Stimulated activated naive B cell treated with anti-CD40 and anti-IgM and Interleukin-4, amounts not matched to agents 10 μg/mL and 1 μg/mL and 100 μg/mL, for 72 hours (primary cell): ENCODE data around the gene MIF4GD.
"Not testable (repeated sequence)": the region's sequence is repeated elsewhere in the genome, so short reads cannot be mapped to it uniquely, and the experiment has no call there.

Experiments used
- ATAC-seq, 2 donors: fragments of 150-1000 bp; cut with Tn5 transposase; replicated peaks; 2 replicates each; pipeline ENCODE4 v1.10.0; 2021; ENCODE audit warnings: moderate library complexity in 1 of 2
- DNase-seq: peaks from one replicate; pipeline ENCODE4 v3.0.0; 2021
- H3K27ac Mint-ChIP-seq: one replicate; pipeline ENCODE4 v1.8.0; 2022; ENCODE audit warnings: mild to moderate bottlenecking, mixed read lengths
- H3K27me3 Mint-ChIP-seq, 2 donors: one replicate each; pipeline ENCODE4 v1.8.0; 2022; ENCODE audit warnings: mixed read lengths in 2 of 2
- H3K36me3 Mint-ChIP-seq, 2 donors: one replicate each; pipeline ENCODE4 v1.8.0; 2022; ENCODE audit warnings: mixed read lengths in 2 of 2, mild to moderate bottlenecking in 1 of 2
- H3K4me1 Mint-ChIP-seq, 2 donors: one replicate each; pipeline ENCODE4 v1.8.0; 2022; ENCODE audit warnings: mixed read lengths in 2 of 2, mild to moderate bottlenecking in 1 of 2
- H3K4me3 Mint-ChIP-seq, 2 donors: one replicate each; pipeline ENCODE4 v1.8.0; 2022; ENCODE audit warnings: mild to moderate bottlenecking in 2 of 2, mixed read lengths in 2 of 2, moderate library complexity in 1 of 2
- H3K9me3 Mint-ChIP-seq, 2 donors: one replicate each; pipeline ENCODE4 v1.8.0; 2022; ENCODE audit warnings: mixed read lengths in 2 of 2, mild to moderate bottlenecking in 1 of 2

Gene MIF4GD

GRCh38 chr17:75300280-75300679 is 29.2 kb upstream of the MIF4GD start:
- H3K9me3 Mint-ChIP-seq: peaks cover 2 to 4% of the 10 kb centered on the region in 2 donors
- H3K27me3 Mint-ChIP-seq: no peaks in the 10 kb centered on the region
- peaks cover 18 to 57% of the 10 kb centered on the region in 2 donors for H3K4me1 Mint-ChIP-seq
- H3K27ac Mint-ChIP-seq: no peak overlapping the region
- H3K36me3 Mint-ChIP-seq: peaks cover 38% of the 10 kb centered on the region in 2 donors
- no peak for ATAC-seq
- no peak for DNase-seq
- no peak overlapping the region for H3K4me3 Mint-ChIP-seq

- H3K36me3 Mint-ChIP-seq: peaks cover 9 to 12% of the 10 kb centered on the region in 2 donors
- H3K4me3 Mint-ChIP-seq: peak overlapping the region; percentile 69 to 77
- H3K4me1 Mint-ChIP-seq: peaks cover 19 to 66% of the 10 kb centered on the region in 2 donors
- peaks cover 0 to 3% of the 10 kb centered on the region in 2 donors for H3K9me3 Mint-ChIP-seq
- peak overlapping the region; percentile 98 for H3K27ac Mint-ChIP-seq
- peak; percentile 80 to 83 for ATAC-seq
- DNase-seq: peak; percentile 82
- H3K27me3 Mint-ChIP-seq: no peaks in the 10 kb centered on the region
These were observed 24.4 kb upstream of the MIF4GD start for GRCh38 chr17:75295201-75296158.

- H3K4me1 Mint-ChIP-seq: peaks cover 23 to 76% of the 10 kb centered on the region in 2 donors
- peaks cover 9 to 21% of the 10 kb centered on the region in 2 donors for H3K36me3 Mint-ChIP-seq
These were observed 21.9 kb upstream of the MIF4GD start for GRCh38 chr17:75292810-75293448.

GRCh38 chr17:75289832-75290337 is 18.9 kb upstream of the MIF4GD start:
- peak overlapping the region; percentile 100 for H3K27ac Mint-ChIP-seq
- DNase-seq (peak; percentile 71), ATAC-seq (peak; percentile 43 to 53)
- H3K27me3 Mint-ChIP-seq: no peaks in the 10 kb centered on the region
- H3K36me3 Mint-ChIP-seq: peaks cover 26 to 28% of the 10 kb centered on the region in 2 donors
- H3K4me1 Mint-ChIP-seq: peaks cover 19 to 77% of the 10 kb centered on the region in 2 donors
- no peaks in the 10 kb centered on the region for H3K9me3 Mint-ChIP-seq
- peak overlapping the region; percentile 97 for H3K4me3 Mint-ChIP-seq

More at GRCh38 chr17:75292810-75293448, 21.9 kb upstream of the MIF4GD start:
- Mint-ChIP-seq H3K4me3 (peak overlapping the region in 1 of 2 donors; percentile 6), H3K27ac (peak overlapping the region; percentile 90)
- H3K27me3 Mint-ChIP-seq, DNase-seq, H3K9me3 Mint-ChIP-seq, ATAC-seq: not testable (repeated sequence)

GRCh38 chr17:75289115-75289831 is 18.2 kb upstream of the MIF4GD start, which contains the start of gene SLC25A19:
Gene SLC25A19, minus strand, starts transcription at chr17:75289433. Its CDS starts 2,669 bp downstream, at chr17:75286764.
- H3K27ac Mint-ChIP-seq: peak within 1 kb of the TSS; percentile 100
- ATAC-seq (peak; percentile 91 to 93), DNase-seq (peak; percentile 98)
- no peaks in the 10 kb centered on the region for H3K9me3 Mint-ChIP-seq
- no peaks in the 10 kb centered on the region for H3K27me3 Mint-ChIP-seq
- H3K4me1 Mint-ChIP-seq: peaks cover 17 to 70% of the 10 kb centered on the region in 2 donors
- H3K36me3 Mint-ChIP-seq: peaks cover 27 to 28% of the 10 kb centered on the region in 2 donors
- H3K4me3 Mint-ChIP-seq: peak within 1 kb of the TSS; percentile 97

GRCh38 chr17:75288770-75289114 is 17.7 kb upstream of the MIF4GD start:
- no peaks in the 10 kb centered on the region for H3K9me3 Mint-ChIP-seq
- DNase-seq (peak; percentile 56), ATAC-seq (peak; percentile 22 to 30)
- H3K27me3 Mint-ChIP-seq: no peaks in the 10 kb centered on the region
- peaks cover 29 to 31% of the 10 kb centered on the region in 2 donors for H3K36me3 Mint-ChIP-seq
- peaks cover 16 to 68% of the 10 kb centered on the region in 2 donors for H3K4me1 Mint-ChIP-seq
- peak overlapping the region; percentile 100 for H3K27ac Mint-ChIP-seq
- H3K4me3 Mint-ChIP-seq: peak overlapping the region; percentile 97

GRCh38 chr17:75288359-75288758 is 17.3 kb upstream of the MIF4GD start:
- Mint-ChIP-seq H3K4me3 (peak overlapping the region; percentile 97), H3K27ac (peak overlapping the region; percentile 100), H3K9me3 (no peaks in the 10 kb centered on the region), H3K36me3 (peaks cover 33 to 35% of the 10 kb centered on the region in 2 donors), H3K27me3 (no peaks in the 10 kb centered on the region), H3K4me1 (peaks cover 20 to 67% of the 10 kb centered on the region in 2 donors)
- ATAC-seq: no peak
- DNase-seq: no peak

- Mint-ChIP-seq H3K27me3 (no peaks in the 10 kb centered on the region), H3K4me3 (peak overlapping the region; percentile 97), H3K9me3 (no peaks in the 10 kb centered on the region), H3K27ac (no peak overlapping the region), H3K36me3 (peaks cover 35 to 38% of the 10 kb centered on the region in 2 donors), H3K4me1 (peaks cover 21 to 55% of the 10 kb centered on the region in 2 donors)
- ATAC-seq: no peak
- no peak for DNase-seq
These were observed 16.2 kb upstream of the MIF4GD start for GRCh38 chr17:75287221-75287620.

- Mint-ChIP-seq H3K27me3 (no peaks in the 10 kb centered on the region), H3K36me3 (peaks cover 49 to 50% of the 10 kb centered on the region in 2 donors), H3K9me3 (no peaks in the 10 kb centered on the region)
These were observed 14.1 kb upstream of the MIF4GD start for GRCh38 chr17:75285123-75285522.

GRCh38 chr17:75280189-75280588 is 9.2 kb upstream of the MIF4GD start:
- Mint-ChIP-seq H3K4me1 (peaks cover 5 to 14% of the 10 kb centered on the region in 2 donors), H3K27ac (peak overlapping the region; percentile 31), H3K36me3 (peaks cover 40 to 44% of the 10 kb centered on the region in 2 donors)
- not testable (repeated sequence) for ATAC-seq, H3K4me3 Mint-ChIP-seq, DNase-seq, H3K27me3 Mint-ChIP-seq, H3K9me3 Mint-ChIP-seq

More at GRCh38 chr17:75285123-75285522, 14.1 kb upstream of the MIF4GD start:
- no peak overlapping the region for H3K27ac Mint-ChIP-seq
- H3K4me3 Mint-ChIP-seq: no peak overlapping the region
- ATAC-seq (no peak), DNase-seq (no peak)
- H3K4me1 Mint-ChIP-seq: peaks cover 17 to 44% of the 10 kb centered on the region in 2 donors

- no peak for ATAC-seq
- Mint-ChIP-seq H3K4me1 (peaks cover 8 to 30% of the 10 kb centered on the region in 2 donors), H3K36me3 (peaks cover 38 to 51% of the 10 kb centered on the region in 2 donors), H3K27me3 (no peaks in the 10 kb centered on the region), H3K4me3 (no peak overlapping the region), H3K27ac (no peak overlapping the region), H3K9me3 (no peaks in the 10 kb centered on the region)
- no peak for DNase-seq
These were observed 6.6 kb upstream of the MIF4GD start for GRCh38 chr17:75277664-75278071.

GRCh38 chr17:75273977-75274708 is 3.1 kb upstream of the MIF4GD start:
- no peaks in the 10 kb centered on the region for H3K9me3 Mint-ChIP-seq
- DNase-seq (no peak), ATAC-seq (no peak)
- peak overlapping the region in 1 of 2 donors; percentile 7 for H3K4me3 Mint-ChIP-seq
- H3K36me3 Mint-ChIP-seq: peaks cover 27 to 48% of the 10 kb centered on the region in 2 donors
- peaks cover 23 to 45% of the 10 kb centered on the region in 2 donors for H3K4me1 Mint-ChIP-seq
- peak overlapping the region; percentile 89 for H3K27ac Mint-ChIP-seq
- no peaks in the 10 kb centered on the region for H3K27me3 Mint-ChIP-seq

GRCh38 chr17:75272848-75273184 is 1.8 kb upstream of the MIF4GD start:
- H3K36me3 Mint-ChIP-seq: peaks cover 23 to 44% of the 10 kb centered on the region in 2 donors
- DNase-seq (no peak), ATAC-seq (no peak)
- H3K9me3 Mint-ChIP-seq: no peaks in the 10 kb centered on the region
- H3K27ac Mint-ChIP-seq: peak overlapping the region; percentile 95
- peaks cover 29 to 54% of the 10 kb centered on the region in 2 donors for H3K4me1 Mint-ChIP-seq
- peak overlapping the region; percentile 89 to 97 for H3K4me3 Mint-ChIP-seq
- H3K27me3 Mint-ChIP-seq: no peaks in the 10 kb centered on the region
